DMS114 treated with DMSO at 0.1 percent for 48 hours (cell line): ENCODE measurements around the gene VANGL2.
A peak's percentile ranks its signal among the peaks of the same experiment; 100 is the strongest.

Experiments used
- DNase-seq: peaks from one replicate; lab custom pipeline; 2025; ENCODE audit not compliant: unreplicated experiment; lab: John Stamatoyannopoulos, UW

VANGL2 gene

DNA sequence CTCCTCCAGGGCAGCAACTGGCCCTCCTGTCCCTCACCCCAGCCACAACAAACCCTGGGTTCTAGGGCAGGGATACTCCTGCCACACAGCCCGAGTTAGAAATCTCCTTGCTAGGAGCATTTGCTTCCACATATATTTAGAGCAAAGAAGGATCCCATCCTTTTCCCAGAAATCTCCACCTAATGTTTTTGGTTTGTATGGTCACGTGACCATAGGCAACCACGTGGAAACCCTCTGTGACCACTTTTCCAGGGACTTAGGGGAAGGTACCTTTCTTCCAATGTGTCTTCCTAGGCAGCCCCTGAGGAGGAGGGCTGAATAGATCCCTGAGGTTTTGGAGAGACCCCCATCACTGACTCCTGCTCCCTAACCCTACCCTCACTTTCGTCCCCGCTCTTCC is 25.5 kb downstream of the VANGL2 start:
- no peak for DNase-seq

DNA sequence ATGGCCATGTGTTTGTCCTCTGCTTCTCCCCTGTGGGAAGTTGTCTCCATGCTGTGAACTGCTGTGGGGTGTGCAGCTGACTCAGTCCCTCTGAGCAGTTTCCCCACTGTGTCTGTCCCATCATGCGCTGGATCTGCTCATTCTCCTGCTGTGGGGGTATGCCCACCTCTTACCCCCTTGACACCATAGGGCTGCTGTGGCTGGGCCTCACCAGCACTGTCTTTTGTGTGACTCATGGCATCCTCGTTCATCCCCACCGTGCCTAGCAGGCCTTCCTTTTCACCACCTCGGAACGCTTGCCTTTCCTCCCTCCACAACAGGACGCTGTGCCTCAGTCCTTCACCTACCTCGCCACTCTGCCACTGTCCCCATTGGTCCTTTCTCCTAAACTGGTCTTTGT is 27.3 kb downstream of the VANGL2 start:
- DNase-seq = no peak

DNA sequence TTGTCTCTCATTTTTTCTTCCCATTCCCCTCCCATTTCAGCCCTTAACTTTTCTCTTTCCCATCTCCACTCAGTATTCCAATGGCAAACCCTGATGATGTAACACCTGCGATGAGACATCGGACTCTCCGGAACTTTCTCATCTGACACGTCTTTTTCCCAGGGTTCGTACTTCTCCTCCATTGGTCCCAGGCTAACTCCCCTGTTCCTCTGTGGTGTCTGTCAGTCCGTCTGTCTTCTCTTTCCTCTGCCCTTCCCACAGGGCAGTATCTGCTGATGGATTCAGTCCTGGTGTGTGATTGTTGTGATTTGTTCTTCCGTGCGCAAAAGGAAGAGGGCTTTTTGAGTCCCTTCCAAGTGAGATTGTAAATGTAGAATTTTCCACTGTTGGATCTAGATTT is 27.7 kb downstream of the VANGL2 start:
- no peak for DNase-seq

DNA sequence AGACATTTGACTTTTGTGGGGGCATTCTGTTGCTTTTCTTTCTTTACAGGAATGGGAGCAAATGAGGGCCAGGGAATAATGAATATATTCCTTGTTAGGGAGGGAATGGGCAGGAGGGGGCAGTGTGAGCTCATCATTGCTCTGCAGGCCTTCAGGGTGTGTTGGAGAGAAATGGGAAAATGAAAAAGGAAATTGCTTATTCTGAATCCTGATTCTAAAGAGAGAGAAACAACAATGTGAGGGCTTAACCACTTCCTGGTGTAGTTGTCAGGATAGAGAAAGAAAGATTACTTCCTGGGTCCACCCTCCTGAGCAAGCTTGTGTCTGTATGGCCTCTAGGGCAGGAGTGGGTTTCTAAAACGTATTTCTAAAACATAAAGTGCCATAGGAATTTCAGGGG is 28.3 kb downstream of the VANGL2 start:
- peak; percentile 70 for DNase-seq

DNA sequence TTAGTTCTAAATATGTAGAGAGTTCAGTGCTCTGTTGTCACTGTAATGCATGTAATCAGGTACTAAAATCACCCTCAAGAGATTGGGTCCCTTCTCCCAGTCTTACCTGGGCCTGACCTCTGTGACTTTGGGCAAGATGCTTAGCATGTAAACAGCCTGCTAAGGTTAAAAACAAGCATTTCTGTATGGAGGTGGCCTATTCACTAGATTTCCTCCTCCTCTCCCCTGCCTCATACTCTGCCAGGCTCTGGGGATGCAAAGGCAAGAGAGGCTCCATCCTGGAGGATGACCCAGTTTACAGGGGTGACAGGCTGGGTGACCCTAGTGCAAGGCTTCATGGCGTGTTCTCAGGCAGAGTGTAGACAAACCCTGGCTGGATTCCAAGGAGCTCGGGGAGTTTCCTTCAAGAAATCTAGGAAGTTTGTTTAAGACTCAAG is 28.8 kb downstream of the VANGL2 start:
- DNase-seq = no peak

DNA sequence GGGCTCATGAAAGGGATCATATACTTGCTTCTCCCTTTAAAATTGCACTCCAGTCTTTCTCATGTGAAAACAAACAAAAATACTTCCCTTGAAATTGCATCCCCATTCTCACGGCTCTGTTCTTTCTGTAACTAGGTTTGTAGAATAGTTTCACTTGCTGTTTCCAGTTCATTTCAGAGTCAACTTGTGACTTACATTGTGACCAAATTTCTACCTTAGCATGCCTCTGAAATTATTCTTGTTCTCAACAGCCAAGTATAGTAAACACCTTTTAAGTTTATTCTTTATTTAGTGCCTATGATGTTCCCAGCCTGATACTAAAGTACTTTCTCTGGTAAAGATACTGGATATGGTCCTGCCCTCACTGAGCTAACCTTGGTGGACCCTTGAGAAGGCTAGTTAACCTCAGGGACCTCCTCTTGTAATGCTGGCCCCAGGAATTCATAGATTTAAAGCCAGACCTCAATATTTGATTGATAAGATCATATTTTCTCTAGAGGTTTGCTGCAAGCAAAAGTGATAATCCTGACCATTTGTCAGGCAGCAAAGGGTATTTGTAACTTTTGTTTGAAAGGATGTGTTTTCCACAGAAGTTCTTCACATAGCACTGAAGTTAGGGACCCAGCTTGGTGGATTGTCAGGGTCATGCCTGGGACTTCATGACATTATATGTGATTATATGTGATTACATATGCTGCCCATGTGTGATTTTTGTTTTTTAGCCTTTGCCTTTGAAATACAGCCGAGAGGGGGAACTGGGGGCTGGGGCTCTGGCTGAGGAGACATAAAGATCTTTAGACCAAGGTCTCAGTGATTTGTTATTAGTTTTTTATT is 29.6 kb downstream of the VANGL2 start:
- no peak for DNase-seq

DNA sequence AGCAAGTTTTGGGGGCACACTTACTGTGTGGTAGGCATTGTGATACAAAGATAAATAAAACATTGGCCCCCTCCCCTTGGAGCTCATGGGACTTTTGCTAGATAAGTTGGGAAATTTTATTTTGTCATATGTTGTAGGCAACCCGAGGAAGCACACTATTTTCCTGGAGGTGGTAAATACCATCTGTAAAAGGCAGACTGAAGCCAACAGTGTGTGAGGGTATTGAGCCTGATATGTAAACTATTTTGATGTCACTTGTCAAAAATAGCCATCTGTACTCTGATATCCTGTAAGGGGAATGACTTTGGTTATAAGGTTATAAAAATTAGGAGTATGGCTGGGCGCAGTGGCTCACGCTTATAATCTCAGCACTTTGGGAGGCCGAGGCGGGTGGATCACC is 30.6 kb downstream of the VANGL2 start:
- DNase-seq = no peak

DNA sequence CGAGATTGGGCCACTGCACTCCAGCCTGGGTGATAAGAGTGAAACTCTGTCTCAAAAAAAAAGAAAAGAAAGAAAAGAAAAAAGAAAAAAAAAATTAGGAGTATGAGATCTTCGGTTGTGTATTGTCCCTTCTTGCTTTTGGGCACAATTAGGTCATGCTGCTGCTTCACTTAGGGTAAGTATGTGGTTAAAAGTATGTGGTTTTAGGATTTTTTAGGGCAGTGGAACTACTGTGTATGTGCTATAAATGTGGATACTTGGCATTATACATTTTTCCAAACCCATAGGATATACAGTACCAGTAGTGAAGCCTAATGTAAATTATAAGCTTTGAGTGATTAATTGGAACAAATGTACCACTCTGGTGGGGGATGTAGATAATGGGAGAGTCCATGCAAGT is 31.2 kb downstream of the VANGL2 start:
- DNase-seq = no peak

DNA sequence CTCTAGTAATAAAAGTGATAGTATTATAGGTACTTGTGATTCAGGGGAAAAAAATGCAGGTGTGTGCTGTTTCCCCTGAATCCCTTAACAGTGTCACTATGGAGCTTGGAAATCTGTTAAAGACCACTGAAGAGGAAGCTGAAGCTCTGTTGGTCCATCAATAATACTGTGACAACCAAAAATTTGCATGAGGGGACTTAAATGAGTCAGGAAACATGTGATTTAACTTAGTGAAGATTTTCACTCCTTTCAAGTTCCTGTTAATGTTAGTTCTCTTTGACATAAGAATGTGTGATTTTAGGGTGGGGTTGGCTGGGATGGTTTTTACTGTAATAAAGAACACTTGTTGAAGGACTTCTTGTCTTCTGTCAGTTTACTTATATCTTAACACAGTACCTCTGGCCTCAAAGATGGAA is 32.0 kb downstream of the VANGL2 start:
- no peak for DNase-seq

DNA sequence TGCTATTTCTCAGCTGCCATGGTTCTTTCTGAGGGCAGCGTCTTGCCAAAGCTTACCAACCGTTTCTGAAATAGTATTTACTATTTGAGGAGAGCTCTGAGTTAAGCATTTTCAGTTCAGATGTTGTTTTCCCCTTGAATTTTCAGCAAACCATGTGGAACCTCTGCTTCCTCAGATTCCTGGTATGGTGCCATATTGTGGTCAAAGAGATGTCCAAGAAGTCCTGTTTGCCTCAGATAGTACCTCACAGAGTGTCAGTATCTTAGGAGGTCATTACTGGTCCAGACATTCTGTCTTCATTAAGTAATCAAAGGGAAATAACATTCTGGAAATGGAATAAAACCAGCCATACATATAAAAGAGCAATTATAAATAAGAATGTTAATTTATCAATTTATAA is 36.6 kb downstream of the VANGL2 start:
- no peak for DNase-seq

DNA sequence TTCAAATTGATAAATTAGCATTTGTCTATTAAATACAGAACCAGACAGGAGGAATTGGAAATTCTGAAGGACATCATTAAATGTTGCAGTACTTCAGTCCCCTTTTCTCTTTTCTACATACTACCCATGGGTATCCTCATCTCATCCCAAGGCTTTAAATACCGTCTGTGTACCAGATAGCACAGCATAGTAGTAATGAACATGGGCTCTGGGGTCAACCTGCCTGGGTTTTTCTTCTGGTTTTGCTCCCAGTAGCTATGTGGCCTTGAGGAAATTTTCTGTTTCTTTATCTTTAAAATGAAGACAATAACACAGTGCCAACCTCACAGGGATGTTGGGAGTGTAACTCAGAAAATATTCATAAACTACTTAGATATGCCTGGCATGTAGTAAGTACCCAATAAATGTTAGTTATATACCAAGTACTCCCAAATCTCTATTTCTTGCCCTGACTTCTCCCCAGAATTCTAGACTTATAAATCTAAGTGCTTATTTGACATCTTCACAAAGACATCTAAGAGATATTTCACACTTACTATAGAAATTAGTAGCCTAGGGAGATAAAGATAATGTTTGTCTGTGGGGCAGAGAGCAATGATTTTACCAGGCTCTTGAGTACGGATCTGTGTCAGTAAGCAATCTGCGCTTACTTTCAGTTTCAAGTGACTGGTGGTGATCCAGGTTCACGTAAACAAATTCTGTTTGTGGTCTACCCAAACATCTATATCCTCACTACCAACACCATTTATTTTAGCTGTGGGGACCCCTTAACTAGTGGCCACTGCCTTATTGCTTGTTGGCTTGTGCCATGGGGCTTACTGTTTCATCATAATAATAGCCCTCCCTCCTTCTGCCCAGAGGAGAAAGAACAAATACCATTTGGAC is 37.3 kb downstream of the VANGL2 start:
- no peak for DNase-seq

DNA sequence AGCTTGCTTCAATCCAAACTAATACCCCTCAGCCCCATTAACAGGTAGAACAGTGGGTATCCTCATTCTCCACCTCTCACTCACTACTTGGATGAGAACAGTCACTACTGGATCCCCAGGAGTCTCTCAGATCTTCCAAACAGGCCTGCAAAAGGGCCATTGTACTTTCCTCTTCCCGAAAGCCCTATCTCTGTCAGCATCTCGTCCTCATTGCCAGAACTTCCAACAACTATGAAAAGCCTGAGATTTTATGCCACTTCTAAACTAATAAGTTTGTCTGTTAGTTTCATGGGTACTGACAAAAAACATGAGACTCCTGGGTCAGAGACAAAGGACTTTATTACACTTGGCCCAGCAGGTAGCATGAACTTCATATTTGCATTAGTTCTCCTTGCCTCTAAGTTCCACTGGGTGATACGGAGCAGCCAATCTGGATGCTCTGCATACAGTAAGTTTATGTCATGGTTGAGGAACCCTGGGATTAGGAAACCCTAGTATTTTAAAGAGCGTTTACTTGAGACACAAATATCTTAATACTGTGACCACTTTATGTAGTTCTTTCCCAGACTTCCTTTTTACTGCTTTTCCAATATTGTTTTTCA is 38.1 kb downstream of the VANGL2 start:
- DNase-seq = no peak

DNA sequence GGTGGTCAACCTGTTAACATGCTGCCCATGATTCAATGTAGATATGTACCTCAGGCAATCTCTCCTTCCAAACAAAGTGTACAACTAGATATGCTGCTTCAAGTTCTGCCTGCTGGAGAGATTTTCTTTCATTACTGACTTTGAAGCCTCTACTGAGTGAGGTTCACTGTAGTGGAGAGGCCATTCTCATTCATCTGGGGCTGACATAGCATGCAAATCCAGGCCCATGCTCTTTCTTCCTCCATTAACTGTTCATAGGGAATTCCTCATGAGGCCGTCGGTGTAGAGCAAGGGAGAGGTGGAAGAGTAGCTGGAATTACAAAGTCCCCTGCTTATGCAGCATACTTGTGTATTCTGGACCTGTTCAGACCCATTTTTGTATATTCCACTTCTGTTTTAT is 38.6 kb downstream of the VANGL2 start:
- no peak for DNase-seq

DNA sequence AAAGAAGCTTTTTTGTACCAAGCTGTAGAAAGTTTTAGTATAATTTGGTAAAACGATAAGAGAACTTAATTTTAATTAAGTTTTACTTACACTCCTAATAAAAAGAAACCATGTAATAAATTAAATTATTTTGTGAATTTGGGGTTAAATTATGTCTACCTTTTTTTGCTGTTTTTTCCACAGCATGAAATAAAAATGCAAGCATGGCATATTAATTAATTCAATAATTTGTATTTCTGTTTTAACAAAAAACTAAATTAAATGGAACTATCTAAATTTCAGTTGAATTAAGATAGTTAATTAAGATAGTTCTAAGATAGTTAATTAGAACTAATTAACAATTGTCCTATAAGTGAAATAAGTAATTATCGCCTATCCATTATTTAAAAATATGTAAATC is 39.4 kb downstream of the VANGL2 start:
- DNase-seq = no peak

DNA sequence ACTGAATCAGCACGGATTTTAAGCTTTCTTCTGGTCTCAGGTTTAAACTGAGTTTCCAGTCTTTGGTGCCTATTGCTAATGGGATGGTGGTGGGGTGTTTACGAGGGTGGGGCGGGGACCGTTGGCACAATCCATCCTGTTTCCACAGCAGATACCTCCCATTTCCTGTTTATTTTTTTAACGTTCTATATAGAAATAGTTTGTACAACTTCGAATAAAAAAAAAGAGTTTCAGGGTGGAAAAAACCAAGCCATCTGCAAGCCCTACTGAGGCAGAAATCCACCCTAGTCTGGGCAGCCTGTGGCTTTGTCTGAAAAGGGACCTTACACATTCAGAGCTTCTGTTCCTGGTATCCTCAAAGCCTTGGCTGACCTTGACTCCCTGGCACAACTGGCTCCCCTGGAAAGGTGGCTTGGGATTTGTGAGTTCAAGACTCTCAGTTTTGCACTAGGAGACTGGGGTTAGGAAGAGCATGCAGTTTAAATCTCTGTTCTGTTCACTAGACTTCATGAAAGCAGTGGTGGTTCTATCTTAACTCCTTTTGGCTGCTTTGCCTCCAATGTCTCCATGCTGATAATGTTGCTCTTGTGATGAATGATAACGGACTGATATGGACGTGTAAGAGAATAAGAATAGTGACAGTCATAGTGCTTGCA is 46.7 kb downstream of the VANGL2 start:
- no peak for DNase-seq

DNA sequence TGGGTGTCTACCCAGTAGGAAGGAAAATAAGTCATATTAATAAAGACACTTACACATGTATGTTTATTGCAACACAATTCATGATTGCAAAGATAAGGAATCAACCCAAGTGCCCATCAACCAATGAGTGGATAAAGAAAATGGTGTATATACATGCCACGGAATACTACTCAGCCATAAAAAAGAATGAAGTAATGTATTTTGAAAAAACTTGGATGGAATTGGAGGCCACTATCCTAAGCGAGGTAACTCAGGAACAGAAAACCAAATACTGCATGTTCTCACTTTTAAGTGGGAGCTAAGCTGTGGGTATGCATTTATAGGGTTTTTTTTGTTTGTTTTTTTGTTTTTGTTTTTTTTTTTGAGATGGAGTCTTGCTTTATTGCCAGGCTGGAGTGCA is 49.1 kb downstream of the VANGL2 start:
- DNase-seq = no peak

DNA sequence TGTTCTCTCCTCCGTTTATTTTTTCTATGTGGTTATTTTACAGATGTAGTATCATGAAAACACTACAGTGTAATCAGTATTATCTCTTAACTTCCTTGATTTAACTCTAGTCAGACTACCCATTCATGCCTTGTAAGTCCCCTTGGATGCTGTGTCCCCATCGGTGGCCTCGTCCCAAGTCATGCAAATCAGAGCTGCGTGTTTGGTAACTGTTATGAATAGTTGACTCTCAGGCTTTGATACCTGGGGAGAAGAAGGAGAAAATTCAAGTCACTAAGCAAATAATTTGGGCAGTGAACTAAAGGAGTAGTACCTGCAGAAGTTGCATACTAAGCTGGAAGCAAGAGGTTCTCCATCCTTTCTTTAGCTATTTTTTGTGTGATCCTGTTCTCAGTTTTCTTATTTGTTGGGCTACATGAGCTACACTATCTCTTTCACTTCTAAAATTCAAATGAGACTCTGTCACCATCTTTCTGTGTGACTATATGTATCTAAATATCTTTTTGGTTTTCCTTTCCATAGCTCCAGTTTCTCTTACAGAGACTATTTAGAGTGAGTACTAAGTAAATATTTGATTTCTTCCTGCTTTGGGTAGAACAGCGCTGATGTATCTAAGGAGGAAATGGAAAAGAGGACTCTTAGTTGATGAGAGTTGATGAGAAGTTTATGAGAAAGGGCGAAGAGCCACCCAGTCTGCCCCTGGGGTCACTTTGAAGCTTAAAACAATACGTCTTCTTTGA is 50.9 kb downstream of the VANGL2 start:
- no peak for DNase-seq

DNA sequence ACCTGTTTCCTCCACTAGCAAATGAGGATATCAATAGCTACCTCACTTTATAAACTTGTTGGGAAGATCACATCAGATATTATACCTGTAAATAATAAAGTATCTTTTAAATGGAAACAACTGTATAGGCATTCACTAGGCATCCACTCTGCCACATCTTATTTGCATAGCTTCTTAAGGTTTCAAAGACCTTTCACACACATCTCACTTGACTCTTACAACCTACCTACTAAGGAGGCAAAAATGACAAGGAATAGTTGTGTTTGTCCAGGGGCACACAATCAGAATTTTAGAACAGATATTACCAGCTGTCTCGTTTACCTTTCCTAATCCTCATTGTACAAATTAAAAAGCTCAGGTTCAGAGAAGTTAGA is 51.5 kb downstream of the VANGL2 start:
- DNase-seq = no peak

DNA sequence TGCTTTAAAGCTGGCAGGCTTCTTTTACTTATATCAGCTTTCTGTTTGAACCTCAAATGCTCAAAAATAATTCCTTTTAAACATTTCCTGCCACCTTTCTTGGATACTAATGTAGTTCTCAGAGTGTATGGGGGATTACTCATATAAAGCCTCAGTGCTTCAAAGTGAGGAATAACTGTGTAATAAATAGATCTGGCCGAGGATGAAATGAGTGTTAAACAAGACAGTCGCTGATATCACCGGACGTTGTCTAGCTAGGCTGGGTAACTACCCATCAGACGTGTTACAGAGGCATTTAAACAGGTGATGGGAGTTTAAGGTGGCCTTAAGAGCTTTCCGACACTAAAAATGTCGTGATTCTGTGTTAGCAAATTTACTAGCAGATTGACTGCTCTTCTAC is 53.1 kb downstream of the VANGL2 start:
- no peak for DNase-seq

DNA sequence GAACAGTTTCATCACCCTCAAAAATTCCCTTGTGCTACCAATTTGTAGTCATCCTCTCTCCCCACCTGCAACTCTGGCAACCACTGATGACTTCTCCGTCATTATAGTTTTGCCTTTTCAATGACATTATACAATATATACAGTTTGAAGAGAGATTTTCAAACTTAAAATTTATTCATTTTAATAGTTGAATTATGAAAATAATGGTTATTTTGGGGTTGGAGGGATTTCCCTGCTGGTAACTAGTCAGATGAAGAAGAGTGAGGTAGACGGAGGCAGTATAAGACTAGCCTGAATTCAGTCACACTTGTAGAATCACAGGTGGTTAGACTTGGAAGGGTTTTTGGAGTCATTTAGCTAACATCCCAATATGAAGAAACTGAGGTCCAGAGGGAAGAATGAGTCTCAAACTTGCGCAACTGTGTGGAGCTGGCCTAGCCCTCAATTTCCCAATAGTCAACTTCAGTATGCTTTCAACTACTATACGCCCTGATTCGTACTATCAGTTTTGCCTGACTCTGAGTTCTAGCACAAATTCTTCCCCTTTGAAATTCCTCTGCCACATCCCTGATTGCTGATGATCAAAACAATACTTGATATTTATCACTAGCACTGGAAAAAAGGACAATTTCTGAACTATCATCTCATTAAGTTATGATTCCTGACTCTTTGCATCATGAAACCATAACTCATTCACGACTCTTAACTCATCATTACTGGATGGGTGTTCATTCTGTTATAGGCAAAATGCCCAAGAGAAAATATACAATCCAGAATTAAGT is 54.2 kb downstream of the VANGL2 start:
- DNase-seq = no peak
